ENCODE data around the gene HNRNPC. TPM values are rescaled to one million over a fixed set of nuclear protein-coding genes. Genes with fewer than 3 reads are reported as not detected.

The HNRNPC gene
- 591 and 671 TPM in 2 replicates for total RNA-seq

DNA sequence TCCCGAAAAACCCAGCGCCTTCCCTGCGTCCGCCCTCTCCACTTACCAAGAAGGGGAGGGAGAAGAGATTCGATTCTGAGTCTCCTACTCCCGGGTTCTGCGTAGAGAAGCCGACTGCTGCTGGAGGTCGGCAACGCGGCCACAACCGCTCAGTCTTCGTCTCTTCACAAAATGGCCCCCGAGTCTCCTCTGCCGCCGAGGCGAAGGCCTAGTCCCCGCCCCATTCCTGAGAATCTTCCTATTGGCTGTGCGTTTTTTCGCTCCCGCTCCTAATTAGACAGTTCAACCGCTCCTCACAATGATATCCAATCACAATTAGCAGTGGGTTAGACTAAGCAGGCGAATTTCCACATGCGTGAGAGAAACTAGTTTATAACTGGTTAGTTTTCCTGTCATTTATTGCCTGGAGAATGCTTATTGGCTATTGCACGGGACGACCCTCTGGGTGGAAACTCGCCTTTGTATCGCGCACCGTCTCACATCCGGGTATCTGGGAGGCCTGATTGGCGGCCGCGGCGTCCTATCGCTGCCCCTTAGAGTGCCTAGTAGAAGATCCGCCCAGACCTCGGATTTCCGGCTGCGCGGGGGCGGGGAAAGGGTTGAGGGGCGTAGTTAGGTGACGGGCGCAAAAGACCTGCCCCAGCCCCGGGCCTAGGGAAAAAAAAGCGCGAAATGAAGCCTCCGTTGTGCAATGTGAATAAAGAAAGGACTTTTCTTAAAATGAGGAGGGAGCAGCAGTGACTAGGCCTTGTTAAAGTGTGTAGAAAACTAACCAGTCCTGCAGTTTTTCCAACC, at the start of gene HNRNPC:
TSS of gene HNRNPC (minus strand) at position 191 of the 795 bp plus-strand sequence. CDS start 35,249 bp downstream, outside the sequence.

DNA sequence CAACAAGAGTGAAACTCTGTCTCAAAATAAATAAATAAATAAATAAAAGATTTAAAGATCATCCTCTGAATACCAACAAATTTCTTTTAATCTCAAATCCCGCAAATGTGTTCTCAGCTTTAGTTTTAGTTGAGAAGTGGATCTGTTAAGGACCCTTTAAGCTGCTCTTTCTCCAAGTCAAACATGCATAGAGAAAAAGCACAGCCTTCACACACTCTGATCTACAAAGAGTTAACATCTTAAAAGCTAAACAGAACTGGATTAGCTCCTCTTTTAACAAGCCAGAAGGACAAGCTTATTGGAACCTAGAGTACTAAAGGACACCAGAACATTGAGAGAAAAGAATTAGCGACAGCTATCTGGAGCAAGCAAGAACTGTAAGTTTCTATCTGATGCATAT, 10.5 kb upstream of the HNRNPC start, which contains the start of gene RPGRIP1:
TSS of gene RPGRIP1 (plus strand) at position 301 of the 400 bp plus-strand sequence. CDS start 7,894 bp downstream, outside the sequence.

Other genes with a start within 250 kb of the HNRNPC start
- gene NDRG2, start 244.4 kb downstream of the HNRNPC start, total RNA-seq = 0.12 and 0.40 TPM in 2 replicates
- not detected in 2 replicates for gene TPPP2, start 239.2 kb downstream of the HNRNPC start, total RNA-seq
- not detected in 2 replicates for gene RNASE13, start 234.6 kb downstream of the HNRNPC start, total RNA-seq
- gene RNASE7, start 227.1 kb downstream of the HNRNPC start, total RNA-seq = not detected in 2 replicates
- not detected in 2 replicates for gene RNASE8, start 211.6 kb downstream of the HNRNPC start, total RNA-seq
- 32.0 and 33.3 TPM in 2 replicates for gene ARHGEF40, start 199.1 kb downstream of the HNRNPC start, total RNA-seq
- 3.5 and 4.2 TPM in 2 replicates for gene ZNF219, start 170.8 kb downstream of the HNRNPC start, total RNA-seq
- gene TMEM253, start 168.4 kb downstream of the HNRNPC start, total RNA-seq = 0.12 and 0.26 TPM in 2 replicates
- gene OR5AU1, start 113.4 kb downstream of the HNRNPC start, total RNA-seq = not detected in 2 replicates
- not detected in 2 replicates for gene RPGRIP1, start 10.6 kb upstream of the HNRNPC start, total RNA-seq
- 71.5 and 86.1 TPM in 2 replicates for gene SUPT16H, start 114.6 kb upstream of the HNRNPC start, total RNA-seq
- 47.7 and 51.1 TPM in 2 replicates for gene CHD8, start 186.7 kb upstream of the HNRNPC start, total RNA-seq
- 20.7 and 24.2 TPM in 2 replicates for gene RAB2B, start 207.5 kb upstream of the HNRNPC start, total RNA-seq
- 21.5 and 30.5 TPM in 2 replicates for gene TOX4, start 207.8 kb upstream of the HNRNPC start, total RNA-seq
- gene METTL3, start 241.9 kb upstream of the HNRNPC start, total RNA-seq = 39.2 and 52.8 TPM in 2 replicates